KBM-7 (cell line): Measurements from ENCODE around the gene EXOC6.
"Not testable (repeated sequence)": the region's sequence is repeated elsewhere in the genome, so short reads cannot be mapped to it uniquely, and the experiment has no call there.

Experiments used
- DNase-seq: peaks from one replicate; pipeline ENCODE4 v3.0.0-alpha.2; 2015
- in situ Hi-C: fragments of 300-500 bp; cut with MboI; formaldehyde crosslinking; loops from 2 replicates; pipeline ENCODE4 v1.14.3; 2020; ENCODE audit warnings: low sequenced_read_pairs, low pct_unique_long_range_greater_than_20kb, mixed read lengths

EXOC6 gene

DNA sequence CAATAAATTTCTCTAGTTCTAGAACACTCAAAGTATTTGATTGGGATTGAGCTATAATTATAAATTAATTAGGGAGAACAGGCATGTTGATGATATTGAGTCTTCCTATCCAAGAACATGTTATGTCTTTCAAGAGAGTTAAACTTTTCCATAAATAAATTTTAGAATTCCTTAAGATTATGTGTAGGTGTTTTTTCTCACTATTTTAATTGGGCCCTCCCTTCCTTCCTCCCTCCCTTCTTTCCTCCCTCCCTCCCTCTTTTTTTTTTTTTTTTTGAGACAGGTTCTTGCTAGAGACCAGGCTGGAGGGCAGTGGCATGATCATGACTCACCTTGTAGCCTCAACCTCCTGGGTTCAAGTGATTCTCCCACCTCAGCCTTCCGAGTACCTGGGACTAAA, 20.2 kb downstream of the EXOC6 start:
- no peak for DNase-seq
- in situ Hi-C loops: no loop called here

DNA sequence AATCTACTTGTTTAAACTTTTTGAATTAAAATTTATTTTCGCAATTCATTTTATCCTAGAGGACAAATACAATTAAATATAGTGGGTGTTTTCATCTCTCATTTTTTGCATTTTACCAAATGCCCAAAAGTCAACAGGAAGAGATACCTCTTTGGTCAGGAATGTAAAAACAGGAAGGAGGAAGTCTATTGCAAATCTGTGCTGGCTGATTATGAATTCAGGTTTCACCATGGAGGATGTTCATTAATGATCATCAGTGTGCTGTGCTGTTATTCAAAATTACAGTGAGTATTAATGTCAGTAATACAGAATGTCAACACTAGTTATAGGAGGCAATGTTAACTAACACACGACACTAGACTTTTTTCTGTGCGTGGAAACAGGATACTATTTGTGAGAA, 24.7 kb downstream of the EXOC6 start:
- DNase-seq: no peak
- in situ Hi-C loops: no loop called here

DNA sequence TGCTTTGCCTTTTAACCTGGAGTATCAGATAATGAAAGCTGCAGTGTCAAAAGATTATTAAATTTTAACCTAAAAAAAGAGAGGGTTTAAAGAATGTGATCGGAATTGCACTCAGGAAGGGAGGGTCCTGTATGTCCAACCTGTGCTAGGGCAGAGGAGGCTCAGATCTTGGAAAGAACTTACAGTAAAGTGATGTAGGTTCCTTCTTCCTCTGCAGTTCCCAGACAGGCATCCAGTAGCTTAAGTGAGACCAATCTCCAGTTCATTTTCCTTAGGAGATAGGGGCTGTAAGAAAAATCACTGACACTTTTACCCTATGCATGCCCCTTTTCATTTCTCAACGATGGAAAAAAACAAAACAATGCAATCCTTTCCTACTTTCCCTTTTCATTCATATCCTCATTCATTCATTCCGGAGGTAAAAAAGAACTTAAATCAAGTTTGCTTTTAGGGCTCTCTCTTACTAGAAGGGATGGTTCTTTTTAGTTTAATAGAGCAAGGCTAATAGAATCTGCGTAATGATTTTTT, 28.3 kb downstream of the EXOC6 start:
- DNase-seq: no peak
- in situ Hi-C loops: no loop called here

DNA sequence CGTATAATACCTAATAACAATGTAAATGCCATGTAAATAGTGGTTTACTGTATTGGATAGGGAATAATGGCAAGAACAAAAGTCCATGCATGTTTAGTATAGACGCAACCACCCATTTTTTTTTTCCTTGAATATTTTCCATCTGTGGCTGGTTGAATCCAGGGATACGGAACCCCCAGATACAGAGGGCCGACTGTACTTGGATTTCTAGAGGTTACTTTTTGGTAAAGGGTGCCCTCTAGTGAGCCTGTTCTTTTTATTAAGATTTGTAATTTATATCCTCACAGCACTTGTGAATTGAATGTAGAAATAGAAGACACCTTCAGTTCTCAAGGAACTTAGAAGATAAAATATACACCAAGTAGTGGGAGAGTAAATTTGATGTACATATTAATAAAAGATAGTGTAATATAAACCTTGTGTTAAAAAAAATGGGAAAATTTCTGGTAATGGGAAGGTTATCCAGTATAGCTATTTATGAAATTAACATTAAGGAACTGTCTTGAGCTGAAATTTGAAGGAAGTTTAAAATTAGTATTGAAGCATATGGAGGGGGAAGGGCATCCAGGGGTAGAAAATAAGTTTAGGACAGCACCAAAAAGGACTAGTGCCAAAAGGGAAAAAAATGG, 32.0 kb downstream of the EXOC6 start:
- in situ Hi-C loops: no loop called here
- peak; percentile 78 for DNase-seq

DNA sequence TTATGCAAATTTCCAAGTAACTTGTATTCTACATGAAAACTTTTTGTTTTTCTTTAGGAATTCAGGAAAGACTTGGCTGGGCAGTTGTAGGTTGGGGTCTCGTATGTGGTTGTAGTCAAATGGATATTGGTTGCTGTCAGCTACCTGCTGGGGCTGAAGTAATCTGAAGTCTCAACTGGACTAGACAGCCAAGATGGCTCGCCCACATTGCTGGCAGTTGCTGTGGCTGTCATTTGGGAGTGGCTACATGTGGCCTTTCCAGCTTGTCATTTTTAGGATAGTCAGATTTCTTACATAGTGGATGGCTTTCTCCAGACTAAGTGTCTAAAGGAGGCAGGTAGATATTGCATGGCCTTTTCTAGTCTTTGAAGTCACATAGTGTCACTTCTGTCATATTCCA, 32.6 kb downstream of the EXOC6 start:
- in situ Hi-C loops: no loop called here
- DNase-seq: no peak

DNA sequence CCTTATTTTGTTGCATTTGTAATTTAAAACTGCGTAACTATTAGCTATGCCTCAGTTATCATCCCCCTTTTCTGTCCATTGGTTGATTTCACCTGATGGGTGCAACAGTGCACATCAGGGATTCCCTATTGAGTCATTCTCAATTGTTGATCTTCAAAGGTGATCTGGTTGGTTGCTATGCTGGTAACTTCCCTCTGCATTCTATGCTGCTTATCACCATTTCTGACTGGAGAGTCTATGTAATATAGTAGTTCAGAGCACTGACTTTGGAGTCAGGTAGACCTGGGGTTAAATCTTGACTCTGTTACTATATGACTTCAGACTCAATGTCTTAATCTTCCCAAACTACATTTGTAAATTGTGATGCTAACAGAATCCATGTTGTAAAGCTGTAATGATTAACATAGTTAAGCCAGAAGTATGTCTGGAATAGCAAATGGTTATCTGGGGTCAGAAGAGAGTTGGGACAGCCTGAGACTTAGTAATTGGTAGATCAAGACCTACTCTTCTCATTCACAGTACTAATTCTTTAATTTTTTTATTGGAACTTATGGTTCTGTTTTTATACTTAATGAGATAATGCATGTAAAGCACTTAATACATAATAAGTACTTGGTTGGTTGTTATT, 38.1 kb downstream of the EXOC6 start:
- in situ Hi-C loops: no loop called here
- no peak for DNase-seq

DNA sequence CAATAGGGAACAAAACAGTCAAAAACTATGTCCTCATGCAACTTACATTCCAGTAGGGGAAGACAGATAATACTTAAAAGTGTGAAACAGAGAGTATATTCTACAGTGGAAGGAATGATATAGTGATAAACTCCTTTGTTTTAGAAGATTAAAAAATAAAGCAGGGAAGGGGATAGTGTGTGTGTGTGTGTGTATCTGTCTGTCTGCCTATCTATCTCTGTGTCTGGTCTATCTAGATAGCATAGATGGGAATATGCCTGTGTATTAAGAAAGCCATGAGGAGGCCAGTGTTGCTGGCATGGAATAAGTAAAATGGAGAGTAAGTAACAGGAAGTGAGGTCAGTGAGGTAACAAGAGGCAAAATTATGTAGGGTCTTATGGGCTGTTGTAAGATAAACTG, 42.2 kb downstream of the EXOC6 start:
- in situ Hi-C loops: no loop called here

DNA sequence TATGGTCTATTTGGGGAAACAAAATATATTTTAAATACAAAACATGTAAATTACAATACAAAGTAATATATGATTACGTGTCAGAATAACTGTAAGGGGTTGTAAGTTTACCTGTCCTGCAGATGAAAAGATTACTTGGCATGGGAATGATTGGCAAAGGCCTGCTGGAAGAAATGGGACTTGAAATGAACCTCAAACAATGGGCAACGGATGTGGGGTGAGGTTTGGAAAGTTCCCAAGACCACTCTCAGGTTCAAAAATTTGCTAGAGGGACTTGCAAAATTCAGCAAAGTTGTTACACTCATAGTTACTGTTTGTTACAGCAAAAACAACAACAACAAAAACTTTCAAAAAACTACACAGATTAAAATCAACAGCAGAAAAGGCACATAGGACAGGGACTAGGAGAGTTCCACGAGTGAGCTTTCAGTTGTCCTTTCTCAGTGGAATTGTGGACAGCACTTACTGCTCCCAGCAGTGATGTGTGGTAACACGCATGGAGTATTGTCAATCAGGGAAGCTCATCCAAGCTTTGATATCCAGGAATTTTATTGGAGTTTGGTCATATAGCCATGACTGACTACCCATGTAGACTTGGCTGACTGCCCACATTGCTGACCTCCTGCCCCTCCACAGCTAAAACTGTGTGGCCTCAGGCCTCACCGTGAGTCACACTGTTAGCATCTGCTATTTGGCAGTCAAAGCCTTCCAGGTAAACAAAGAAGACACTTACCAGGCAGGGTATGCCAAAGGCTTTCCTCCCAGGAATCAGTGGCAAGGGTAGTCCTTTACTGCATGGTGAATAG, 43.8 kb downstream of the EXOC6 start:
- no peak for DNase-seq
- in situ Hi-C loops: no loop called here

More for the DNA sequence above, 42.2 kb downstream of the EXOC6 start:
- DNase-seq: no peak

DNA sequence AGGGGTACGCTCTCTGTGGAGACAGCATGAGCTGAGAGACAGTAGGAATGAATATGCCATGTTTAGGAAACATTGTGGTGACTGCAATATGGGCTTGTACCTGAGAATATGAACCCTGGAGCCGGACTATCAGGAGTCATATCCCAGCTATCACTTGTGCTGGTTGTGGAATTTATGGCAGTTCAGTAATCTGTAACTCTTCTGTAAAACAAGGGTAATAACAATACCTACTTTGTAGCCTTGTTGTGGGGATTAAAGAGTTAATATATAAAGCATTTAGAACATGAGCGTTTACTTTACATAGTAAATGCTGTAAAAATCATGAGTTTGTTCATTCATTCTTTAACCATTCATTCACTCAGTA, 44.4 kb downstream of the EXOC6 start:
- DNase-seq: no peak
- in situ Hi-C loops: no loop called here

DNA sequence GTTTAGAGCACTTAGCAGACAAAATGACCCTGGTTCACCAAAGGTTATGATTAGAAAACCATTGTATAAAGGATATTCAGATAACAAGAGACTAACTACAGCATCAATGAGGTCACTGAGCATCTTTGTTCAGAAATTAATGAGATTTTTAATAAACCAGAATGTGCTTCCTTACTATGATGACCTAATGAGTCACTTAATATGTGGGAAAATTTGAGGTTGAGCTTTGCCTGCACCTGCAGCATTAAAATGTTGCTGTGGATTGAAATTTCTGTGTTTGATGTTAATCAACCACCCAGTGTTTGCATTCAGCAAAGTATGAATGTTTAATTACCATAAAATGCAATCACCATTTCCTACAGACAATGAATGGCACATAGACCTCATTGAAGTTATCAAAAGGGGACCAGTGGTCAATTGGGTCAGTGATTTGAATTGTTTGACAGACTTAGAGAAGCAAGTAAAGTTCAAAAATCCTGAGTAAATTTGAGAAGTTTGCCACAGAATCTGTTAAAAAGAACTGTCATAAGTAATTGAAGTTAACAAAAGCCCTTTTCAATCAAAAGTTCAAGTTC, 45.8 kb downstream of the EXOC6 start:
- DNase-seq: no peak
- in situ Hi-C loops: no loop called here

DNA sequence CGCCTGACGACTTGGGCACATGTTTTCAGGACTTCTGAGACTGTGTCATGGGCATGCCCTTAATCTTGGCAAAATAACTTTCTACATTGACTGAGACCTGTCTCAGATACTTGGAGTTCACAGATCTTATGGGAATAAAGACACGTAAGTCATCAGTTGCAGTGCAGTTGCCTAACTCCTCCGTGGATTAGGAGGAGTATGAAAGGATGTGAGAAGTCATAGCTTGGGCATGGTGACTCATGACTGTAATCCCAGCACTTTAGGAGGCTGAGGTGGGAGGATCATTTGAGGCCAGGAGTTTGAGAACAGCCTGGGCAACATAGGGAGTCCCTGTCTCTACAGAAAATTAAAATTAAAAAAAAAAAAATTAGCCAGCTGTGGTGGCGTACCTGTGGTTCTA, 49.6 kb downstream of the EXOC6 start:
- in situ Hi-C loops: no loop called here

DNA sequence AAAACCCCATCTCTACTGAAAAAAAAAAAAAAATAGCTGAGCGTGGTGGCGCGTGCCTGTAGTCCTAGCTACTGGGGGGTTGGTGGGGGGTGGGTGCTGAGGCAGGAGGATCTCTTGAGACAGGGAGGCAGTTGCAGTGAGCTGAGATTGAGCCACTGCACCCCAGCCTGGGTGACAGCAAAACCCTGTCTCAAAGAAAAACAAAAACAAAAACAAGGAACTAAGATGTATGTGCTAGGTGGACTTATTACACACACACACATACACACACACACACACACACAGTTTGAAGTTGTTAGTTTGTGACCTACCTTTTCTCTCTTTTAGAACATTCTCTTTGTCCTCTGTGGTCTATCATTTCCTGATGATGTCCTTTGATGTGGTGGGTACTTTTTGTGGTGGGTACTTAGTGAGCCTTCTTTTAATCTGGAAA, 53.5 kb downstream of the EXOC6 start:
- in situ Hi-C loops: no loop called here
- no peak for DNase-seq

More for the DNA sequence above, 49.6 kb downstream of the EXOC6 start:
- DNase-seq: no peak

DNA sequence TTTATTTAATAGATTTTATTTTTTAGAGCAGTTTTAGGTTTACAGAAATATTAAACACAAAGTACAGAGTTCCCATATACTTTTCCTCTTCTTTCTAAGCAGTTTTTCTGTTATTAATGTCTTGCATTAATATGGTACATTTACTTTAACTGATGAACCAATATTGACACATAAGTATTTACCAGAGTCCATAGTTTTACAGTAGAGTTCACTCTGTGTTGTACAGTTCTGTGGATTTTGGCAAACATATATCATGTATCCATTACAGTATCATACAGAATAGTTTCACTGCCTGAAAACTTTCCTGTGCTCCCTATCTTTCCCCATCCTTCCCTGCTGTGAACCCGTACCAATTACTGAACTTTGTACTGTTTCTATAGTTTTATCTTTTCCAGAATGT, 55.3 kb downstream of the EXOC6 start:
- no peak for DNase-seq
- in situ Hi-C loops: no loop called here

DNA sequence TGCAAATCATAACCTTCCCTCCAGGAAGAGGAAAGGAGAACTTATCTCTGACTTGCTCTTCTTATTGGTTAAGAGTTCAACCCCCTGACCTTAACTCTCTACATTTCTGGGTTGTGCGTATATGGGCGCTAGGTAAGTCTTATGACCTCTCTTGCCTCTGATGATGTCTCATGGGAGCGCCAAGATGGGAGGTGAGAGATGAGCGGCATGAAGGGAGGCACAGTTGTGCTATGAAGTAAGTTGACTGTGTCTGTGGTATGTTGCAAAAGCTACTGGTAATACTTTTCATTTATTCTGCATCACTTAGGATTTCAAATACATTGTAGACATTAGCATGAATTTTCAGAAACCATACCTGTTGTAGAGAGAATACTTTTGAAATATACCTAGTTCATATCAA, 59.0 kb downstream of the EXOC6 start:
- in situ Hi-C loops: no loop called here
- no peak for DNase-seq

DNA sequence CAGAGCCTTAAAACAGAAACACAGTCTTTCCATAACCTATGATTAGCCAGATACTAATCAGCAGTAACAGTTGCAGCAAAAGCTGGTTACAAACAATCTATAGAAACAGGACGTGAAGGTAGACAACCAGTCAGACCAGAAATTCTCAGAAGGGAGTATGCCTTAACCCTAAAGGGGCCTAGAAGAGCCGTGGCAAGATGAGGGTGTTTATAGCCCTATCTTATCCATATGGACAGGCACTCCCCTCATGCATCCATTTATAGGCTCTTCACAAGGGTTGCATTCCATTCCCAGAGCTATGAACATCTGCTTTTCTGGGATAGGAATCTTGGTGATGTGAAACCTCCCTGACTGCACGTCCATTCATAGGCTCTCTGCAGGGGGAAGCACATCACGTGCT, 64.3 kb downstream of the EXOC6 start:
- in situ Hi-C loops: not testable (repeated sequence)

DNA sequence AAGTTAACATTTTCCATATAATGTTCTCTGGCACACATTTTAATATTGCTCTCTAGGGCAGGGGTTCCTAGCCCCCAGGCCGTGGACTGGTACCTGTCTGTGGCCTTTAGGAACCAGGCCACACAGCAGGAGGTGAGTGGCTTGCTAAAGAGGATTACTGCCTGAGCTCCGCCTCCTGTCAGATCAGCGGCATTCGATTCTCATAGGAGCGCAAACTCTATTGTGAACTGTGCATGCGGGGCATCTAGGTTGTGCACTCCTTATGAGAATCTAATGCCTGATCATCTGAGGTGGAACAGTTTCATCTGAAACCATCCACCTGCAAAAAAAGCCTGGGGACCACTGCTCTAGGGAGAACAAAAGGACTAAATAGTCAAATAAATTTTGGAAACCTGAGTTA, 65.7 kb downstream of the EXOC6 start:
- in situ Hi-C loops: no loop called here
- no peak for DNase-seq

More for the DNA sequence above, 64.3 kb downstream of the EXOC6 start:
- DNase-seq: not testable (repeated sequence)

DNA sequence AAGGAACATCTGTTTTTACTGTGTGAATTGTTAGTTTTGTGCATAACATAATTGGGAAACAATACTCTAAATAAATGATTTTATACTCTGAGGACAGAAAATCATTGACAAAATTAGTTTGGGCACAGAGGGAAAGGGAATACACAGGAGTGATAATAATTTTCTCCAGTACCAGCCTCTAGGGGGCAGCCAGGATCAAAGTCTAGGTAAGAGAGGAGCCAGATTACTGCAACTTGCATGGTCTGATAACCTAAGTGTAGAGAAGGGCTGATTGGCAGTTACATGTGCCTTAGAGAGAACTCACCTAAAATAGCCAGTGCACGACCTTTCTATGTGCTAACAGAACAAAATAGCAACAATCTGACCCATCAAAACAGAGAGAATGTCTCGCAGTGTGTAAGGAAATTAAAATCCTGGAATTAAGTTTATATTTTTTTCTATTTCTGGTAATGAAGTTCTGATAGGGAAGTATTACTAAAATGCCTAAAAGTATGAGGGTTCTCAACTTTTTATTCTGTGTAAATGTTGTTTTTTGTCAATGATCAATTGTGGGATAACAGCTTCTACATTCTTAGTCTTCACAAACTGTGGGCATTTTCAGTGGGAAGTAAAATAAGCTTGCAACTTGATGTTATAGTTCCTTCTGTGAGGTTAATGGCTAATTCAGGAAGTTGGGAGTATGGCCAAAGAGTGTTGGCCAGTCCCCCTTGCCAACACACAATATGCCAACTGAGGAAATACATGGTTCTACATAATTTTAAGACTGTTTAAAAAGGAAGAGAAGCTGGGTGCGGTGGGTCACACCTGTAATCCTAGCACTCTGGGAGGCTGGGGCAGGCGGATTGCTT, 66.4 kb downstream of the EXOC6 start:
- peak; percentile 61 for DNase-seq
- in situ Hi-C loops: no loop called here

DNA sequence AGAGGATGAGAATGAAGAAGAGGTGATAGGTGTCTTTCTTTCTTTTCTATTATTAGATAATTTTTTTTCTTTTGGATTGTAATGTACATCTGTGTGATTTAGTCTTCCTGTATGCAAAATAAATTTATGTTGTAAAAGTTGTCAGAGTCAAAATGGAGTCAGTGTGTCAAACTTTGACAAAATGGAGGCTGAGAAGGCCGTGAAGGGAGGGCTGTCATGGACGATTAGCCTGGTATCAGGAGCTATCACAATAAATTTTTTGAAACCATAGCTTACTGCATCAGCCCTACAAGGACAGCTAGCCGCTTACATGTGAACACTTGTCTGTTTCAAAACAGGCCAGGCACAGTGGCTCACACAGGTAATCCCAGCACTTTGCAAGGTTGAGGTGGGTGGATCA, 67.6 kb downstream of the EXOC6 start:
- in situ Hi-C loops: no loop called here

DNA sequence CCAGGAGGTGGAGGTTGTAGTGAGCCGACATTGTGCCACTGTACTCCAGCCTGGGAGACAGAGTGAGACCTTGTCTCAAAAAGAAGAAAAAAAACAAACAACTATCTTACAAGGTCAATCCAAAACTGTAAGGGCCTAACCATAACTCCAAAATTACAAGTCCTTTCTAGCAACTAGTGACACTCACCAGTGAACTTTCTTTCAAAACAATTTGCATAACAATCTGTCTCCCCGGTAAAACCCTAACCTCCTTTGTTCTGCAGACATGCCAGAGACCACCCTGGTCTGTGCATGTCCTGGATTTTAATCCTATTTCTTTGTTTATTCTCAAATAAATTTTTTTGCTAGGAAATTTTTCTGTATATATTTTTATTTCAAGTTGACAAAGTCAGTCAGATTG, 68.1 kb downstream of the EXOC6 start:
- in situ Hi-C loops: no loop called here
- DNase-seq: no peak

More for the DNA sequence above, 67.6 kb downstream of the EXOC6 start:
- no peak for DNase-seq
